HG03342 (cell line): ENCODE results near the gene KLK11.

ENCODE experiments used
- ATAC-seq: cut with Tn5 transposase; IDR thresholded peaks from one replicate; pipeline ENCODE4 v1.9.1; 2021; ENCODE audit warnings: mild to moderate bottlenecking, moderate library complexity; ENCODE audit not compliant: unreplicated experiment

Gene KLK11

GRCh38 chr19:51030631-51031030, 4.2 kb upstream of the KLK11 start:
- ATAC-seq, result no peak

DNA sequence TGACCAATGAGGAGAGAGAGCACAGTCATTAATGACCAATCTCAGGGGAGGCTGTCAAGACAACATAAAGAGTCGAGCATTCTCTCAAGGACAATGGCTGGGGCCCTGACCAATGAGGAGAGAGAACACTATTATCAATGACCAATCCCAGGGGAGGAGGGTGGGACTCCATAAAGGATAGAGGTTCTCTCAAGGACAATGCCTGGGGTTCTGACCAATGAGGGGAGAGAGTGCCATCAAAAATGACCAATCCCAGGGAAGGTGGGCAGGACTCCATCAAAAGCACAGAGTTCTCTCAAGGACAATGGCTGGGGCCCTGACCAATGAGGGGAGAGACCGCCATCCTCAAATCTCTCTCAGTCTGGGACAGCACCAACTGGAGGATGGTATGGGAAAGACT, 3.3 kb upstream of the KLK11 start:
- no peak for ATAC-seq

DNA sequence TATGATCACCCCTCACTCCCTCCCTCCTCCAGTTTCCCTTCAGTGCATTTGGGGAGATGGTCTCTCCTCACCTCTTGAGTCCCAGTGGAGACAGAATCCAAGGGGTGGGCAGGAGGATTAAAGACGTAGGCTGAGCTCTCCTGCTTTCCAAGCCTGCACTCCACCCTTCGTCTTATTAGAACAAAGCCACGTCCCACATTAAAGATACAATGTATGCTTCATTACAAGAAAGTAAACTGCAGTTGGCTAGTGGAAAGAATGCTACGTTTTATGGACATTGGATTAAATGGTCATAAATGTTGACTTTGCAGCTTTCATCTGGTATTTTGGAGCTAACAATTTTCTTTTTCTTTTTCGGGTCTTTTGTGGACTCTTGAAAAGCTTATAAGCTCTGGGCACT, 1.5 kb upstream of the KLK11 start:
- ATAC-seq, result no peak

- no peak for ATAC-seq
Measured at GRCh38 chr19:51027126-51027806, 850 bp upstream of the KLK11 start.

GRCh38 chr19:51025809-51026553, 435 bp downstream of the KLK11 start:
- ATAC-seq, result no peak

GRCh38 chr19:51025401-51025800, 1.0 kb downstream of the KLK11 start:
- ATAC-seq, result no peak

GRCh38 chr19:51024924-51025323, 1.5 kb downstream of the KLK11 start:
- ATAC-seq, result no peak

- ATAC-seq, result no peak
Measured at GRCh38 chr19:51023946-51024345, 2.5 kb downstream of the KLK11 start.

DNA sequence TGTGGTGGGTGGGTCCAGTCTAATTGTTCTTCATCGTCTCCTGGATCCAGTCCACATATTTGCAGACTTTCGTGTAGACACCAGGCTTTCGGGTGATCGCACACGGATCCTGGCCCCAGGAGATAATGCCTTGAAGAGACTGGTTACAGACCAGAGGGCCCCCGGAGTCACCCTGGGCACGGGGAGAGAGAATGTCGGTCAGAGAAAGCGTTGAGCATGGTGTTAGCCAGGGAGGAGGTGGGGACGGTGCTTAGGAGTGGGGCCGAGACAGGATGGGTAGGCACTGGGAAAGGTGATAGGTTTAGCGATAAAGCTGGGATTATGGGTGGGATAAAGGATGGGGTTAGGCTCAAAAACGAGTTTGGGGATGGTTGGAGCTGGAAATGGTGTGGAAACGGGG, 3.9 kb downstream of the KLK11 start:
- ATAC-seq, result no peak

DNA sequence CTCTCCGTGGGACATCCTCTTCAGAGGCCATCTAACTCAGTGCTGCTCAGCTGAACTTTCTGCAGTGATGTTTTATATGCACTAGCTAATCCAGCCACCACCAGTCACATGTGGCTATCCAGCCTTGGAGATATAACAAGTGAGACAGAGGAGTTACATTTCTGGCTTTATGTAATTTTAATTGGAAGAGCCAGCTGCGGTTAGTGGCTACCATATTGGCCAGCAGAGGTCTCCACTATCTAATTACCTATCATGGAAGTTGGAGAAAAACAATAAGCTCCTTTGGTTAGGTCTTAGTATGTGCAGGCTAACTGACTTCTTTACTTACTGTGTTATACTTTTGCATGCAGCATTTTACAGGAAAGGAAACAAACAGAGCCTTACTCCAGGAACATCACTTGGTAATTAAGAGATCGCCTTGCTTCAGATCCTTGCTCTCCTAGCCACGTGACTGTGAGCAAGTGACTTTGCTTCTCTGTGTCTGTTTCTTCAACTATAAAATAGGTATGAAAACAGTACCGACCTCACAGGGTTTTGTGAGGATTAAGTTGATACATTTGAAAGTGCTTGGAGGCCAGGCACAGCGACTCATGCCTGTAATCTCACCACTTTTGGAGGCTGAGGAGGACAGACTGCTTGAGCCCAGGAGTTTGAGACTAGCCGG, 5.3 kb downstream of the KLK11 start:
- ATAC-seq, result no peak

DNA sequence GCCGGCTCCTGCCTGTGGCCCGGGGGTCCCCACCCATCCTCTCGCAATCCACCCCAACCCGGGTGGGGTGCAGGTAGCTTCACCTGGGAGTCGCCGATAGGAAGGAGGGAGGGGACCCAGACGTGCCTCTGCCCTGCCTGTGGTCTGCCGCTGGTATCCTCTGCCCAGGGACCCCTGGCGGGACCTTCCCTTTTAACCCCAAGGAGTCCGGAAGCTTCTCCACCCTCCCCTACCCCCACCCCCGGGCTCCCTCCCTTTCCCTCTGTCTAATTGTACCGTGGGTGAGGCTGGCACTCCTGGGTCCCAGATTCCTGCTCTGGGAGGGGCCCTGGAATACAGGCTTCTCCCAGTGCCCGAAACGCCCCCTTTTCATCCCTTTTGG, 6.9 kb downstream of the KLK11 start, which contains the start of gene KLK10:
Gene KLK10 (minus strand): TSS at position 166 of the 382 bp plus-strand sequence. CDS start 579 bp downstream, outside the sequence.
- no peak for ATAC-seq

- no peak for ATAC-seq
Measured at GRCh38 chr19:51018745-51019543, 7.5 kb downstream of the KLK11 start.

- ATAC-seq, result no peak
Measured at GRCh38 chr19:51016798-51017683, 9.4 kb downstream of the KLK11 start.

GRCh38 chr19:51015691-51016267, 10.6 kb downstream of the KLK11 start:
- no peak for ATAC-seq

- no peak for ATAC-seq
Measured at GRCh38 chr19:51014242-51014641, 12.2 kb downstream of the KLK11 start.

DNA sequence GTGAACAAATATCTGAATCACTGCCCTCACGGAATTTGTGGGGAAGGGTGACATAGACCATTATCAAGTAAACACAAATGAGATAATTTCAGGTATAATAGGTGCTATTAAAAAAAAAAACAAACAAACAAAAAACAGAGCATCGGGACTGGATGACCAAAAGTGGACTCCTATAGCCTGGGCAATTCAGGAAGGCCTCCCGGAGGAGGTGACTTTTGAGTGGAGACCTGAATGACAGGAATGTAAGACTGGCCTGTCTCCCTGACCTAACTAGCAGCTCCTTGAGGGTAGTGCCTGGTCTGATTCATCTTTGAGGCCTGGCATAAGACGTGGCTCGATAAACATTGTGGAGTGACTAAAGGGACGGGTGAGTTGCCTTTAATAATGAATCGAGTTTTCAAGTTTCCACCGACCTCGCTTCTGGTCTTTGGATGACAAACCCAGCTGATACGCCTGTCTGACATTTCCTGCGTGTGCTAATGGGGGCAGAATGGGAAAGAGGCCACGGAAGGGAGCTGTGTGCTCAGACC, 13.7 kb downstream of the KLK11 start:
- ATAC-seq, result no peak

DNA sequence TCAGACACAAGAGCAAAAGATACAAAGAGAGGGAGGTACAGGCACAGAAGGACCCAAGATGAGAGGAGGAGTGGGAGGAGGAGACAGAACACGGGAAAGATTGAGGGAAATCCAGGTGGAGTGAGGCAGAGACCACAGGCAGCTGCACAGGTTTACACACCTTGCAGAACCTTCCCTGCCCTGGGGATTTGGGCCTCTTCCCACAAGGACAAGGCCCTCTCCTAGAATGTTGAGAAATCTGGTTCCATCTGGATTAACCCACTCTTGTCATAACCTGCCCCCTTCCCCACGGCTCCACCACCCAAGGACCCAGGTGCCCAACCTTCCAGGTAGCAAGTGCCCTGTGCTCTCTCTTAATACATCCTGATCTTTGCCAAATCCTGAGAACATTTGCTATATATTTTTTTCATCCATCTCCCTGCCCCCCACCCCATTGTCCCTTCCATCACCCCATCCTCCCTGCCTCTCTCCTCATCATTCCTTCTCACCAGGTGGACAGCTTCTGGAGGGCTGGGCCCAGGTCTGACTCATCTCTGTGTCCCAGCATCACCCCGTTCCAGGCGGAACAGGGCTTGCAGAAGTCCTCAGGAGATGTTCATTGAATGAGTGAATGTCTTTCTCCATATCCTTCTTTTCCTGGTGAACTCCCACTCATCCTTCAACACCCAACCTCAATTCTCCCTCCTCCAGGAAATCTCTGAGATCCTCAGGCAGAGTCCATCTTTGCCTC, 16.2 kb downstream of the KLK11 start:
- no peak for ATAC-seq

DNA sequence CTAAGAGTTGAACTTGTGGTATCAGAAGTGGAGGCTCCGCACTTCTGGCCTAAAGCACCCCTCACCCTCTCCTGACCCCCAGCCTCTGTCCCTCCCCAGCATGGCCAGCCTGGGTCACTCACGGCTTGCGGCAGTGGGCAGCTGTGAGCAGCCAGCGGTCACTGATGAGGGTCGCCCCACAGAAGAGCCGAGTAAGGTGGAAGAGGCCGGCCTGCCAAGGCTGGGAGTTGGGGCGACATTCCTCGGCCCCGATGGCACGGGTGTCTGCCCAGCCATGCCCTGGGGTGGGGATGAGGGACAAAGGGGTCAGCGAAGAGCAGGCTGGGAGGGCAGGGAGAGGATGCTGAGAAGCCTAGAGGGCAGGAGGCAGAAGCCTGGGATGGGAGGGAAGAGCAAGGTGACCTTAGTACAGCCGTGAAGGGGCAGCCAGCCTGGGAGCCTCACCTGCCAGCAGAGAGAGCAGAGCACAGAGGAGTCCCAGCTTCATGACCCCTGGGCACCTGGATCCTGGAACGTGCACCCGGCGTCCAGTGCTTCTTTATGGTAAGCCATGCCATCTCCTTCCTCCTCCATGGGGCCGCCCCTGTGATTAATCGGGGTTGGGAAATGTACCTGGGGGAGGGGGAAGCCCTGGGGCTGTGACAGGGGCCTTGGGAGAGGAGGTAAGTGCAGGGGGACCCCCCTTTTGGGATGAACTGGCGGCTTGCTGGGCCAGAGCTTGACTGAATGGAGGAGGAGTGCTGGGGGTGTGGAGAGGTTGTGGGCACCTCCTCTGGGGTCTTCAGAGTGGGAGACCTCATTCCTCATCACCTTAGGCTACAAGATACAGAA, 17.1 kb downstream of the KLK11 start:
- ATAC-seq, result no peak
